Measurements from ENCODE around the gene BMP2.

The BMP2 gene

DNA sequence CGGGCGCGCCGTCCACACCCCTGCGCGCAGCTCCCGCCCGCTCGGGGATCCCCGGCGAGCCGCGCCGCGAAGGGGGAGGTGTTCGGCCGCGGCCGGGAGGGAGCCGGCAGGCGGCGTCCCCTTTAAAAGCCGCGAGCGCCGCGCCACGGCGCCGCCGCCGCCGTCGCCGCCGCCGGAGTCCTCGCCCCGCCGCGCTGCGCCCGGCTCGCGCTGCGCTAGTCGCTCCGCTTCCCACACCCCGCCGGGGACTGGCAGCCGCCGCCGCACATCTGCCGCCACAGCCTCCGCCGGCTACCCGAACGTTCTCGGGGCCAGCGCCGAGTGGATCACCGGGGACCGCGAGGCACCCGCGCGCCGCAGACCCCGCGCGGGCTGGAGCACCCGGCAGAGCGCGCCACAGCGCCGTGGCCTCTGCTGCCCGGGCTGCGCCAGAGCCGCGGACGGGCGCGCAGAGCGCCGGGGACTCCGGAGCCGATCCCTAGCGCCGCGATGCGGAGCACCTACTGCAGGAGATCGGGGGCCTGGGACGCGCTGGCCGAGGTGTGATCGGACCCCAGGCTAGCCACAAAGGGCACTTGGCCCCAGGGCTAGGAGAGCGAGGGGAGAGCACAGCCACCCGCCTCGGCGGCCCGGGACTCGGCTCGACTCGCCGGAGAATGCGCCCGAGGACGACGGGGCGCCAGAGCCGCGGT lies at the start of gene BMP2:
Gene BMP2 (plus strand): TSS at position 151 of the 692 bp plus-strand sequence. CDS start 2,441 bp downstream, outside the sequence.
- no peak for DNase-seq (ENCODE audit: low read depth, low spot score)

- DNase-seq (ENCODE audit: low read depth, low spot score), result no peak
Measured at GRCh38 chr20:6718662-6719368, 48.7 kb upstream of the BMP2 start.

DNA sequence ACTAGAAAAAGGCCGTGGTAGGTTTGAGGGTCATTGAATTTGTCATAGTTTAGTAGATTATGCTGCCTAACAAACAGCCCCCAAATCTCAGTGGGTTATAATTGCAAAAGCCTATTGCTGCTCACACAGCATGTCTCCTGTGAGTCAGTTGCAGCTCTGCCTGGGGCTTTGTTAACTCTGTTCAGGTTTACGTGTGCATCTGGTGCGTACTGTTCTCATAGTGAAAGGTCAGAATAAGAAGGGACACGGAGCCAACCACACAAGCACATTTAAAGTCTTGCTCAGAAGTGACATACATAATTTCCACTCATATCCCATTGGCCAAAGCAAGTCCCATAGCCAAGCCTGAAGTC lies 48.1 kb upstream of the BMP2 start:
- DNase-seq (ENCODE audit: low read depth, low spot score), result no peak

GRCh38 chr20:6726761-6727160 lies 40.7 kb upstream of the BMP2 start:
- no peak for DNase-seq (ENCODE audit: low read depth, low spot score)

DNA sequence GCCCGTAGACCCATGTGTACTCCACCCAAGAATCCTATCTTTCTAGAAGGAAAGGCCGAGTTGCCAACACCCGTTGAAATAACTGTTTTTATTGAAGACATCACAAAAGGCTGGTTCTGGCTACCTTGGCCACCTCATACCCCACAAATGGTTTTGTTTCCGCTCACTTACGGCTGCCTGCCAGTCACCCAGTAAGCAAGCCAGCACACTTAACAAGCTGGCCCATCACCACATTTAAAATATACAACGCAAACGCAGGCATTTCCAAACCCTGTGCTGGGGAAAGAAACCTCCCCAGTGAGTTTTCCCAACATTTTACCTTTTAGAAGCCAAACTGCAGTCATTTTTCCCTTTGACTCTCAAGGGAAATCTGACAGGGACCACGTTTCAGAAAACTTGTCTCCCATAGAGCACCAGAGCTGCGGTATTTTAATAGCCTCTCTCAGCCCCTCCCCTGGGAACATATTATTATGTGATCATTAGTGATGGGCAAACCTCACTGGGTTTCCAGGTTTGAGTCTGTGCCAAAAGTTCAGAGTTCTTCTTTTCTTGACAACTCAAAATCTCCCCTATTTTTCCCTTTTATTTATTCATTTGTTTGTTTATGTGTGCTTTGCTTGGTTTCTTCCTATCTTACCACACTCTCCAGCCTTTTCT lies 36.7 kb upstream of the BMP2 start:
- no peak for DNase-seq (ENCODE audit: low read depth, low spot score)

DNA sequence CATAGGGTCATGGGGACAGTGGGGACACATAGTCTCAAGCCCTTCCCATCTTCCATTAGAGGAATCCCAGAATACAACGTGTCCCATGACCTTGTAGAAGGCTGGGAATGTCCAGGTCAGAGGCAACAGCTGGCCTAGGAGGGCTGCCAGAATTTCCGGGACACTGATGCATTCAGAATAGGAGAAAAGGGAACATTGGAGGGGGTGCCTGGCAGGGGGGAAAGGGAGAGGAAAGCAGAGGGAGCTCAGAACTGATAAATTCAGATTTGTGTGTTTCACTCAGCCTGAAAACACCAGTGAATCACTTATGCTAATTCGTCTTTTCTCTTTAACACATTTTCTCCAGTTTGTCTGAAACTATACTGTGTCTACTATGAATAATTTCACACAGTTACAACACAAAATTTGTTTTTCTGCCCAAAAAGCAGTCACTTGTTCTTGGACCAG lies 35.5 kb upstream of the BMP2 start:
- DNase-seq (ENCODE audit: low read depth, low spot score), result no peak

DNA sequence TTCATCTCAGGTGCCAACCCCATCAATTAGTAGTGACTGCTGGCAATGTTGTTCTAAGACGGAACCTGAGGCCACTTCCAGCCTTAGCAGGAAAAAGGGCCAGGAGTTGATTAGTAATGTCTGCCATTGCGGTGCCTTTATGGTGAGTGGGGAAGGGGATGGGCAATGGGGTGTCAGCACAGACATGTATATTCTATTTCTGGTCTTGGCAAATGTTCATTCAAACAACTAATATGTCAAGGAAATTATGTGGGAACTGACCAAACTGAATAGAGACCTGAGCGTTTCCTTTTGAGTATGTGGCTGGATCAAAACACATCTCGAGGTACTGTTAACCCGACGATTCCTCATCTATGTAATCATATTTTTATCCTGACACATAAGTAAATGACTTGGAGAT lies 34.6 kb upstream of the BMP2 start:
- no peak for DNase-seq (ENCODE audit: low read depth, low spot score)

DNA sequence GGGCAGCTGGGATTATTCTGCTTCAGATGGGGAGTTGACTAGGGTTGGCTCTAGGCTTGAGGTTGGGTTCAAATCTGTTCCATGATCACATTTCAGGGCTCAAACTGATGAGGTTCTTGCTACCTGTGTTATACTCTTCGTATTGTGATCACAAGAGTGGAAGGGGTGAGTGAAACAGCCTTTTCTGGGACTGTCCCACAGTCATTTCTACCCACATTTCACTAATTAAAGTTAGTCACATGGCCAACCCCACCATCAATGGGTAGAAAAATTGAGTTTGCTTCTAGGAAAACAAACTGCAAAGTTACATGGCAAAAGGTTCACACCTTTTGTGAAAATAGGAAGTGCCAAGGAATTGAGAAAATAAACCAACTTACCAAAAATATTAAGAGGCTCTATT lies 33.5 kb upstream of the BMP2 start:
- no peak for DNase-seq (ENCODE audit: low read depth, low spot score)

DNA sequence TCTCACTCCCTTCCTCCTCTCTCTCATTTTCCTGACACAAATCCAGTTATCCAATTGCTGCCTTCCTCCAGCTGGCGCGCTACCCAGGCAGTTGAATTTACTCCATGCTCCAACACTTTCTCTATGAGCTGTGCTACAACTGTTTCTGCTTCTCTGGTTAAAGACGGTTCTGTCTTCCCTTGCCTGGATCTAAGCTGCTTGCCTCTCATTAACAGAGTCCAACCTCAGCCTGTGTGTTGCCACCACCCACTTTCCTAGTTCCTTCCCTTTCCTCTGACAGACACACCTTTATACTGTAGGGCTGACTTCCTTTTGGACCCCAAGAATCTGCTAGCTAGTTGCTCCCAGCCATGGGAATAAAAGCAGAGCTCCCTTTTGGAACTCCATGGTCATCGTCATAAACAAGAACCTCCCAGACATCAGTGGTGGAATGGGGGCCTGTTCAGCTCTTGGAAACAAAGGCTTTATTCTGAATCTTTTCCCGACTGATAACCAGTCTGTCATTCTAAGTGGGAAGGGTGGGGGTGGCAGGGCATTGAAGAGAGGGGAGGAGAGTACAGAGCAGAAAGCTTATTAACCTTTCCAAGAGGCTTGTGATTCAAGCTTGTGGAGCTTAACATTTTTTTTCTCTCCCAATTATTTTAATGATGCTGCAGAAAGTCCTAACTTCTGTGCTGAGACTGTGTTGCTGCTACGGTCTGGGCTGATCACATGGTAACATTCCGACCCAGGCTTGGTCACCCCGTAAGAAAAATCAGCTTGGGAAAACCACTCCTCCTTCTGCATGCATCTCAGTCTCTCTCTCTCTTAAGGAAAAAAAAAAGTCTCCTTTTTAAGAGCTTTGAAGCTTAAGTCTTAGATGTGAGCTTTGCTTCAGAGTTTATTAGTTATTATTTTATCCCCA lies 31.3 kb upstream of the BMP2 start:
- no peak for DNase-seq (ENCODE audit: low read depth, low spot score)

DNA sequence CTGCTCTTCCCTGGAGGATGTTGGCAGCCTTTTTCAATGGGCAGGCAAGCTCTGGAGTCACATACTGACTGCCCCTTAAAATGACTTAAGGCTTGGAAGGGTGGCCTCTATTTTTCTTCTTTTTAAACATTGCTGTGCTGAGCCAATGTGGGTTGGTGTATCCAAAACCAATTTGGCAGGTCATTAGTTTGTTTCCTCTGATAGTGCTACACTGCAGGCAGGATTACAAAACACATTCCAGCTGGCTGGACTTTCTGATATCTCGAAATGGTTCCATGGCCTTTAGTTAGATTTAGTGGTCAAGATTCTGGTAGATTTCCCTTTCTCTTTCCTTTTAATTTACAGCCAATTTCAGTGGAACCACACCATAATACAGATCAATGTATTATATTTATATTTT lies 28.1 kb upstream of the BMP2 start:
- no peak for DNase-seq (ENCODE audit: low read depth, low spot score)

DNA sequence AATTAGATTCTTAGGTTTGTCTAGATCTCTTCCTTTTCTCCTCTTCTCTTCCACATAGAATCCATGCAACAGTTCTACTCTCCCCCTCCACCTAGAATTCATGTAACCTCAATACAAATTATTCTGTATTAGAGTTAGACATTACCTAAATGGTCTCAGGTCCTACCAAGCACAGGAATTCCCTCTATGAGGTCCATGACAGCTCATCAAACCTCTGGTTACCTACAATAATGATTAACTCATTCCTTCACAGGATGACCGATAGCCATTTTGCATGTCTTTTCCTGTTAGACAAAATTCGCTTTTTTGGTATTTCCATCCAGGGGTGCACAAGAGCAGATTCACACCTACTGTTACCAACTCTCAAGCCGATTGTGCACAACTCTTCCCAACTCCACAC lies 27.4 kb upstream of the BMP2 start:
- no peak for DNase-seq (ENCODE audit: low read depth, low spot score)

GRCh38 chr20:6744180-6744579 lies 23.3 kb upstream of the BMP2 start:
- DNase-seq (ENCODE audit: low read depth, low spot score), result no peak

DNA sequence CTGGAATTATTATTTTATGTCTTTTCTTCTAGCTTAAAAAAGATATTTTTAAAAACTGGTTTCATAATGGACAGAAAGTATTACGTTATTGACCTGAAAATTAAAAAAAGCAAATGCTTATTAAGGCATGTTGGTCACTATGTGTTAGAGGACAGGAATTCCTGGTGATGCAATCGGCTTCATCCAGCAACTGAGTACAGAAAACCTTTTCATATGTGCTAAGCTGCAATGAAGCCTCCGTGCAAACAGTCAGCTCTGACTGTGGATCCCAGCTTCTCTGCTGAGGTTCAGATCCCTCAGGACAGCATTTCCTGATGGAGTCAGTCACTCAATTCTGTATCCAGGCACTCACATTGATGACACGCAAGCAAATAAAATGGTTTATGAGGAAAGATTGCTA lies 22.7 kb upstream of the BMP2 start:
- DNase-seq (ENCODE audit: low read depth, low spot score), result no peak

DNA sequence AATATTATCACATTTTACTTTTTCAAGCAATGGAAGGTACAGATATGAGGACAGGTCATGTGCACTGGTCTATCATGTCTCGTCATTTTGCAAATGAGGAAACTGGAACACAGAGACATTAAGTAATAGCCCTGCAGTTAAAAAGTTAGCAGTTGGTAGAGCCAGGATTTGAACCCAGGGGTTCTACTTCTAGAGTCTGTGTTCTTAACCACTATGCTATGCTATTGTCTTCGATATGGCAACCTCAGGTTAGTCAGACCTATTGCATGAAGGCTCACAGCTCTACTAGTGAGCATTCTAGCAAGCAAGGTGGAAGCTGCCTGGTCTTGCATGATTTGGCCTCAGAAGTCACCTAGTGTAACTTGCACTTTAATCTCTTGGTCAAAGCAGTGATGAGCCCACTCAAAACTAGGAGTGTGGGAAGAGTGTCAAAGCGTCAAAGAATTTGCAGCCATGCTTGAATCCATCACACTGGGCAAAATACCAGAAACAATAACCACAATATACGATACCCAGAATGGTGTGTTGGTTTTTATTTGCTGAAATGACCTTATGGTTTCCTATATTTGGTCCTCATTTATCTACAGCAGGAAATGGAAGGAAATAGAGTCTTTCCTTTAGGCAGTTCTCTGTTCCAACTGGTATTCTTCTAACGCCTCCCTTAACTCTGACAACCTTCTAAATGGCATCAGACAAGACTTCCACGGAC lies 20.4 kb upstream of the BMP2 start:
- no peak for DNase-seq (ENCODE audit: low read depth, low spot score)

DNA sequence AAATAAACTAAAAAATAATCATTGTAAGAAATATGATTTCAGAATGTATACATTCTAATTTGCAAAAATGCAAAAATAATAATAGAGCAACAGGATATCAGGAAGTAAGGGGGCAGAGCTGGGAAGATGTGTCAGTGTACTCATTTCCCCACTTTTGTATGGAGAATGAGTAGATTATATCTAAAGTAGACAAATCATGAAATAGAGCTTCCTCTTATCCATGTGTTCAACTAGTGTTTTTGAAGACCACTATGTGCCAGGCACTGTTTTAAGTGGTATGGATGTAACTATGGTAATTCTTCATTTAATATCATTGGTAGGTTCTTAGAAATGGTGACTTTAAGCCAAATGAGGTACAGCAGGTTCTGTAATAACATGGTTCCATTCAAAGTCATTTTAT lies 17.0 kb upstream of the BMP2 start:
- DNase-seq (ENCODE audit: low read depth, low spot score), result no peak

GRCh38 chr20:6756693-6757595 lies 10.5 kb upstream of the BMP2 start:
- DNase-seq (ENCODE audit: low read depth, low spot score), result no peak

DNA sequence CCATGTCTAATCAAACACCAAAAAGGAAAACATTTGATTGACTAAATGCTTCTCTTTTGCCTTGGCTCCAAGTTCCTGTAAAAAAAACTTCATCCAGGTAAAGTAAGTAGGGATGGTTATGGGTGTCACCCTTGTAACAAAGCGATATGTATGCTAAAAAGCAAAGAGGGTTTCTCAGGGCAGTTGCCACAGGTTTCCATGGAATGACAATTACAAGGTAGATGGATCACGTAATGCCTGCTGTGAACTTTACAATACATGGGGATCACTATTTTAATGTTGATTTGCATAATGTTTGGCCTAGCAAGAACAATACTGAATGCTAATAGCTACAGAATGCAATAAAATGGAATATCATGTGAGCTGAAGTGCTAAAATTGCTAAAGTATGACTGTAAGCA lies 2.9 kb upstream of the BMP2 start:
- no peak for DNase-seq (ENCODE audit: low read depth, low spot score)

GRCh38 chr20:6765469-6766058 lies 1.9 kb upstream of the BMP2 start:
- no peak for DNase-seq (ENCODE audit: low read depth, low spot score)

GRCh38 chr20:6766433-6766832 lies 1.1 kb upstream of the BMP2 start:
- no peak for DNase-seq (ENCODE audit: low read depth, low spot score)

DNA sequence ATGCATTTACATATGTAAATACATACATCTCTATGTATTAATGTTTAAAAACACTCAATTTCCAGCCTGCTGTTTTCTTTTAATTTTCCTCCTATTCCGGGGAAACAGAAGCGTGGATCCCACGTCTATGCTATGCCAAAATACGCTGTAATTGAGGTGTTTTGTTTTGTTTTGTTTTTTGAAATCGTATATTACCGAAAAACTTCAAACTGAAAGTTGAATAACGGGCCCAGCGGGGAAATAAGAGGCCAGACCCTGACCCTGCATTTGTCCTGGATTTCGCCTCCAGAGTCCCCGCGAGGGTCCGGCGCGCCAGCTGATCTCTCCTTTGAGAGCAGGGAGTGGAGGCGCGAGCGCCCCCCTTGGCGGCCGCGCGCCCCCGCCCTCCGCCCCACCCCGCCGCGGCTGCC lies 355 bp upstream of the BMP2 start:
- no peak for DNase-seq (ENCODE audit: low read depth, low spot score)

All from brain pericyte (primary cell).